UCSD-AML1 (cell line): ENCODE results near the gene ATP7B.

Experiments
- DNase-seq: peaks from one replicate; lab custom pipeline; 2025; ENCODE audit not compliant: unreplicated experiment; lab: John Stamatoyannopoulos, UW

ATP7B gene

DNA sequence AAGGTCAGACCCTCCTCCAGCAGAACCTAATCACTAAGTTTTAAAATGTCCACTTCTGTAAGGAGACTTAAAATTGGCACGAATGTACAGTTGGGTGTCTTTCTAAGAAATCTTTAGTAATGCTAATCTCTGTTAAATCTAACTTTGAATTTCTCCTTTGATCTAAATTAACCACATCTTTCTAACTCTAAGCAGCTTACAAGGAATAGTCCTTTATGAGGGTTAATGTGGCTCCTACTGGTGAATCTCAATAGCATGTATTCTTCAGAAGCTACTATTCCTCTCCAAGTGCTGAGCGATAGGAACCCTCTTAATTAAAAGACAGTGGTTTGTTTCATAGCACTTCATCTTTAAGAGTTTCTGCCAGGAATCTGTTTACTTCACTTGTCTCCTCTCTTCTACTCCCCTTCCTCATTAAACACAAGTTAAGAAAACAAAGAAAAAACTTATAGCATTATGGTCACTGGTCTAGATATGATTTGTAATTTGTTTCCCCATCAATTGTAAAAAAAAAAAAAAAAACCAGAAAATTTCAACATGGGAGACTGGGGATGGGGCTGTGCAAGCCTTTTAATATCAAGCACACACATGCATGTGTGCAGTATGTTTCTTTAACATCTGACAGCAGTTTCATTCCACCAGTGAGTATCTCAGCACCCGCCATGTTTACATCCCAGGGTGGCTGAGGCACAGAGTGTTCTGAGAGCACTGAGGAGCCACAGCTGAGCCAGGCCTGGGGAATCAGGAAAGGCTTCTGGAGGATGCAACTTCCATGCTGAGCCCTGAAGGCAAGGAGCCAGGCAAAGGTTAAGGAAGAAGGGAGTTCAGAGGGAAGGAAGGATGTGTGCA, 57.7 kb downstream of the ATP7B start:
- no peak for DNase-seq

DNA sequence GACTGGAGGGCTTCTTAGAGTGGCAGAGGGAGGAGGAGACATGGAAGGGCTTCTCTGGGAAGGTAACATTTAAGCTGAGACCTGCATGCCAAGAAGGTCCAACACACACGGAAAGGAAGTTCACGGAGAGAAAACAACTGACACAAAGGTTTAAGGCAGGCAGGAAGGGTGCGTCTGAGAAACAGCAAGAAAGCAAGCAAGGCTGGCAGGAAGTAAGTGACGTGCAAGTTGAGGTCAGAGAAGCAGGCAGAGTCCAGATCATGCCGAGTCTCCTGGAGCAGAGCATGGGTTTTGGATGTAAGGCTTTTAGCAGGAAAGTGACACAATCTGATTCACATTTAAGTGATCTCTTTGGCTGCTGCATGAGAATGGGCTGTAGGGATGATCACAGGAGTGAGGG, 60.5 kb downstream of the ATP7B start:
- no peak for DNase-seq

DNA sequence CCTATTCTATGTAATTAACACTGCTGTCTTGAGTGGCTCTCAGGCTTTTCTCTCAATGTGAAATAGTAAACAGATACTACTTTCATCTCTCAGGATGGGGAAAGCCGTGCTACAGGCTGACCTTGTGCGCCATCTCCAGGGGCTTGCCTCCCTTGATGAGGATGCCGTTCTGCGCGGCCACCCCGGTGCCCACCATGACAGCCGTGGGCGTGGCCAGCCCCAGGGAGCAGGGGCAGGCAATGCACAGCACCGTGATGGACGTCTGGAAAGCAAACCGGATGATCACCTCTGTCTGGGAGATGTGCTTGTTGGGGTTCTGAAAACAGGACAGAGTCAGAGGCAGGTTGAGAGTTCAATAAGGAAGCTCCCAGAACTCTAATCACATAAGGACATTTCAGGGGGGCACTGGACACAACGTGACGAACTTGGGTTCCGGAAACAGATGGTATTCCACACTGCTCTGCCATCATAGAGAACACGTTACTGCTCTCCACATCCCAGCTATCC, 65.0 kb downstream of the ATP7B start:
- no peak for DNase-seq

DNA sequence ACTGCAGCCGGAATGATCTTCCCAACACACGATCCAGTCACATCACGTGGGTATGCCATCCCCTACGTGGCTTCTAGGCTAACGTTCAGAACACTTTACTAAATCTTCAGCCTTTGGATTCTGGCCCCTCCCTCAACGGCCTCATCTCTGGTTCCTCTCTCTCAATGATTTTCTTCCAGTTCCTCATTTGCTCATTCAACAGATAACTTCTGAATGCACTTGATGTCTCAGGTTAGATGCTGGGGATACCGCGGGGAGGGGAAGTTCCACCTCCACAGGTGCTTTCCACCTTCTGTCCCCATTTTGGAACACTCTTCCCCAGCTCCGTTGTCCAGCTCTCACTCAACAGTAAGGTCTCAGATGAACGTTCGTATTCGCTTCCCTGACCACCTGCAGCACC, 66.1 kb downstream of the ATP7B start:
- DNase-seq, result no peak

DNA sequence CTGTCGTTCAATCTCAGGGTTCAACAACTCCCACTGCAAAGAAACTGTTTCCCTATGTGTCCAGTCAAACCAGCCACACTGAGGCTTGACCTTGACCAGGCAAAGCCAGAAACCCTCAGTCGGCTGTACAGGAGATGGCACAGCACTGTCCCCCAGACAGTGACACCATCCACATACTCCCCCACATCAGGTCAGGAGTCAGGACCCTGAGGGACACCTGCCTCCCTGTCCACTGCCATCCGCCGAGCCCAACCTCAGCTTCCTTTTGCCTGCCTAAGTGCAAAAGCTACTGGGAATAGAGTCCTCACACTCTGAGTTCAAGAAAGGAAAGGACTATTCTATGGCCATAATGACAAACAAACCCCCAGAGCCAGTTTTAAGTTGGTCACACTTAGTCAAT, 66.8 kb downstream of the ATP7B start:
- DNase-seq, result no peak

DNA sequence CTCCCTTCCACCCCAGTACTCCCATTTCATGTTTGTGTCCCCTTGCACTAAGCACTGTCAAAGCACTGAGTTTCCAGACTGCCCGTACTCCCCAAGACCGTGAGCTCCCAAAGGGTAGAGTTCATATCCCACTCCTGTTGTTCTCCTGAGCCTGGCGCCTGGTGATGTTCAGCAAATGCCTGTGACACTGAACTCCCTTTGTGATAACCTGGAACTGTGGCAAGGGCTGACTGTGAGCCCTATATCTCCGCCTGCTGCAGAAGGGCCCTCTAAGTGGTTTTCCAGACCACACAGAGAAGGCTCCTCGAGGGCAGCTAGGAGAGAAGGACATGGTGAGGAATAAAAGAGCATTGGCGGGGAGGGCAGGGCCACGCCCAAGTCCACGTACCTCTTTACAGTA, 67.5 kb downstream of the ATP7B start:
- no peak for DNase-seq

DNA sequence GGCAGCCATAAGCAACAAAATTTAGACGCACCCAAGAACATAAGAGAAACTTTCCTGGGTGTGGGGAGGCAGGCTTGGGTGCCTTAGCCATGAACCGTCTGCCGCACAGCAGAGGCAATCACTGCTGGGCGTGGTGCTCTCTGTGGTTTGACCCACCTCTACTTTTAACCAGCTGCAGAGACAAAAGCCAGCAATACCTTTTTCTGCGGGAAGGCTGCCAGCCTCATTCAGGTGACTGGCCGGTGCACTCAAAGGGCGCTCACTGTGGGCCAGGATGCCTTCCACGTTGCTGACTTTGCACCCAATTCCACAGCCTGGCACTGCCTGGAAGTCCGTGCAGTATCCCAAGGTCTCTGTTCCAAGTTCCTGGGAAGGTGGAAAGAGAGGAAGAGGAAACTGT, 69.1 kb downstream of the ATP7B start:
- no peak for DNase-seq

DNA sequence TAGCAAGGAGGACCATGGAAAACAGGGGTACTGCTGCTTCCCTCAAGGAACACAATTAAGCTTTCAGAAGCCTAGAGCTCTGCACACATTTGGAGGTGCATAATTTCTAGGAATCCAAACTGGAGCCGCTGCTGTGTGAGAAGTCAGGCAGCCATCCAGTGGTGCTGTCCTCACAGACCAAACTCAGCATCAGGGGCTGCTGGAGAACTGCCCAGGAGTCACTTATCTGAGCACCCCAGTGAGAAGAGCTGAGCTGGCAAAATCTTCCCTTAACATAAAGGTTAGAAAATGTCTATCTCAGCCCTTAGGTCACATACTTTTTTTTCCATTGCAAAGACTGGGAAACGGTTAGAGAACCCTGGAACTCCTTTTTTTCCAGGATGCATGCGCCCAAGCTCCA, 72.8 kb downstream of the ATP7B start:
- no peak for DNase-seq

DNA sequence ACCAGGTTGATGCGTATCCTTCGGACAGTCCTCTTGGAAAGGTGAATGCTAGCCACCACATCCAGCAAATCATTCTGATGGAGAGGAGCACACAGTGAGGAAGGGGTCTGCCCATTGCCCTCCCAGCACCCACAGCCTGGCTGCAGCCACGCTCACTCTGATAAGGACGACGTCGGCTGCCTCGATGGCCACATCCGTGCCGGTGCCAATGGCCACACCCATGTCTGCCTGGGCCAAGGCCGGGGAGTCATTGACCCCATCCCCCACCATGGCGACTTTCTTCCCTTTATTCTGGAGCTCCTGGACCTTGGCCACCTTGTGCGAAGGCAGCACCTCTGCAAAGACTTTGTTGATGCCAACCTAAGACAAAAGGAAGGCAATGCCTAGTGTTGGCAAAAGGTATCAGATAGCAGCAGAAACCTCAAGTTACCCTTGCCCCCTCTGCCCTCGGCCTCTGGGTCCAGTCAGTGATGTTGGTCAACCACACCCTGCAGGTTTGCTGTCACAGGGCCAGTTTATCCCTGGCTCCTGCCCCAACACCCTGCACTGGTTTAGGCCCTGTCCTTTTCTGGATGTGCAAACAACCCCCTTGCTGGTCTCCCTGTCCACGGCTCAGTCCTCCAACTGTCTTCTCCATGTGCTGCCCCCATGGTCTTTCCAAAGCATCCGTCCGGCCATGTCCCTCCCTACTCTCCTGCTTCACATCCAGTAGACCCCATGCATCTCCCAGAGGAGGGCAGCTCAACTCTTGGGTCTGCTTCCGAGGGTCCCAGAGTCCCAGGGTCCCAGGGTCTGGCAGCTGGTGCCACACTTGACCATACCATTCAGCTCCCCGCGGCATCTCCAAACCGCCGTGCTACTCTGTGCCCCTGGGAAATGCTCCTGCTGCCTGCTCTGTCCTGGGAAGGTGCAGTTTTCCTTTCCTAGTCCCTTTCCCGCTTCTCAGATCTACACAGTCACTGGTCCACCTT, 73.6 kb downstream of the ATP7B start:
- DNase-seq, result no peak

DNA sequence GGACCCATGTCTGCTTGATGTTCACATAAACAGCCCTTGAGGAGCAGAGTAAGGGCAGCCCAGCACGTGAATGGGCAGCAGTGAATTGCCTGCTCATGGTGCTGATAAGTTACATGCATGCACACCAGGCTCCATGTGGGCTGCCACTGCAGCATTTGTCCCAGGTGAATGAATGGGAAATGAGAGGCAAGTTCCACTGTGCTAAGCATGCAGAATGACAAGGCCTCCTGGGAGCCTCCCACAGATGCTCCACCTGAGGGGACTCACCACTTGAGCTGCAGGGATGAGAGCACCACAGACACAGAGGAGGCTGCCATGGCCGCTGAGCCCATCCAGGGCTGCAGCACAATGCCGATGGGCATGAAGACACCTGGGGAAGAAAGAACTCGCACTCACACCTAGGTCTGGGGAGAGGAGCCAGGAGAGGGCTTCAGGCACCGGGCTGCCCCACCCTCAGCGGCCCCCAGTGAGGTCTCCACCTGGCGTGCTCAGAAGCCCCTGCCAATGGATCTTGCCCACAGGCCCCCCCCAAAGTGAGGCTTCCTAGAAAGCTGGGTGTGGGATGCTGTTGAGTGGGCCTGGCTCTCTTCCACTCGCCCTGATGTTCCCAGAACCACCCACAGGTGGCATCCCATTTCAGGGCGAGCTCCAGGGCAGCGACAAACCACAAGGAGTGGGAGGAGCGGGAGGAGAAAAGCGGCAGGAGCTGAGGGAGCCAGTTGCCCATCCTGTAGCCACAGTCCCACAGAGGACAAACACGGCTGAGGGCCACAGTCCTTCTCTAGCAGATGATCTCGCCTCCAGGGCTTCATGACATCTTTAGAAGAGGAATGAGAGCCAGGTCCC, 75.7 kb downstream of the ATP7B start:
- peak; percentile 50 for DNase-seq

DNA sequence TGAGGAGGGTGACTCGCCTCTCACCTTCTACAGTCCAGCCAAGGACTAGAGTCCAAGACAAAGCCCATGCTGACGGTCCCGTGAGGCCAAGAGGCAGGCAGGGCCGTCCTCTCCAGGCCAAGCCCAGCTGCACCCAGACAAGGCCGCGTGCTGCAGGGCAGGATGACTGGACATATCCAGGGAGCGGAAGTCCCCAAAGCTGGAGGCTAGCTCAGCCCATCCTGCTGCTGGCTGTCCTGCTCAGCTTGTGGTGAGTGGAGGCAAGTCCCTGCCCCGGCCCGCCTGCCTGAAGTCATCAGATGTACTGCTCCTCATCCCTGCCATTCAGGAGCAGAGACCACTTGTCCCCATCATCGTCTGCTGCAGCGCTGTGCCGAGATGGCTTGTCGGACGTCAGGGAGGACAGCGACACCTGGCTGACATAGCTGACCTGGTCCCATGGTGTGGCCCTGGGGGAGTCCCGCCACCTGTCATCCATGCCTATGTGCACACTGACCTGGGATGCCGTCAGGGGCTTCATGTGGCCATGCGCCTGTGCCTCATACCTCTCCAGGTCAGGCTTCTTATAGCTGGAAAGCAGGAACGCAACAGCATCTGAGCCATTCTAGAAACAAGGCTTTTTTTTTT, 76.7 kb downstream of the ATP7B start:
- DNase-seq, result no peak

DNA sequence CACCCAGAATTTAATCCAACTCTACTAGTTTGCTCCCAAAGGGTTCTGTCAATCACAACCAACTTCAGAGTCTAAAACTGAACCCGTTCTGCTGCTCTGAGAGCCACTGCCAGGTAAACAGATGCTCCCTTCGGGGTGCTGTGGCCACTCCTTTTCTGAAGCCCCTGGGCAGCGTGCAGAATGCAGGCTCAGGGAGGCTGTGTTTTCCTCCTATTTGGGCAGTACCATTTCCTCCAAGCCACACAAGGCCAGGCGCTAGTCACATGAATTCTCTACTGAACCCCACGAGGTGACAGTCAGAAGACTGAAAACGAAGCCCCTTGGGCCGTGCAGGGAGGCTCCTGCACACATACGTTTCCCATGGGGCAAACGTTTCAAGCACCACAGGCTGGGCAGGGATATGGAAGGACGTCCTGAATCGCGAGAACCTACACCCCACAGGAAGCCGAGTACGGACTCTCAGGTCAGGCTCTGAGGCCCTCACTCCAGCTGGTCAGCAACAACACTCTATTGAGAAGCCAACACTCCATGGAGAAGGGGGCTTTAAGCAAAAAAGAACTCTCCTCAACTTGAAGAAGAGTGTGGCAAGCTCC, 77.7 kb downstream of the ATP7B start:
- DNase-seq, result no peak

DNA sequence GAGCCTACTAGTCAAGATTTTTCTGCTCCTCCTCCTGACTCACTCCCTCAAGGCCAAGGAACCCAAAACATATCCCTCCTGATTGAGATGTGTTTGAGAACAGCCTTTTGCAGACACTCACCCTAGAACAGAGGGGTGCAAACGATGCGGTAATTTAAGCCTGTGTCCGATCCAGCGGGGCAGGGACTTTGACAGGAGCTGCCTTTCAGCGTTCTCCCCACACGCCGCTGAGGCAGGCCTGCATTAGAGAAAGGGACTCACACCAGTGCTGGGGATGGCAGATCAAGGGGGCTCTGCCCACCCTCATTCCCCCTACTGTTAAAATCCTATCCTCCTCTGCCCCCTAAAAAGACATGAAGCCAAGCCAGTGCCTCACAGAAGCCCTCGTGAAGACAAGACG, 79.0 kb downstream of the ATP7B start:
- DNase-seq, result no peak

DNA sequence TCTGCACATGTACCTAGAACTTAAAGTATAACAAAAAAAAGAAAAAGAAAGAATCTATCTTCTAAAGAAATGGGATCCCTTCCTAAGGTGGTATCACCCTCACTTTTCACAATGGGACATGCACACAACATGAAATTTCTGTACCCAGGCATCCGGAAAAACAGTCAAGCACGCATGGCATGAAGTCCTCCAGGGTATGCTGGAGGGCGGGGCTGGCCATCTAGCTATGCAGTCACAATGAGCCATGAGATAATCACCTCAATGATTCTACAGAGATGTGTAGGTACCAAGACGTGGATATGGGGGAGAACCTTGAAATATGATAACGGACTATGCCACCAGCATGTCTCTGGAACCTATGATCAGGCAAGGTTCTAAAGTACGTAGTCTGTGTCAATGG, 79.6 kb downstream of the ATP7B start:
- no peak for DNase-seq

DNA sequence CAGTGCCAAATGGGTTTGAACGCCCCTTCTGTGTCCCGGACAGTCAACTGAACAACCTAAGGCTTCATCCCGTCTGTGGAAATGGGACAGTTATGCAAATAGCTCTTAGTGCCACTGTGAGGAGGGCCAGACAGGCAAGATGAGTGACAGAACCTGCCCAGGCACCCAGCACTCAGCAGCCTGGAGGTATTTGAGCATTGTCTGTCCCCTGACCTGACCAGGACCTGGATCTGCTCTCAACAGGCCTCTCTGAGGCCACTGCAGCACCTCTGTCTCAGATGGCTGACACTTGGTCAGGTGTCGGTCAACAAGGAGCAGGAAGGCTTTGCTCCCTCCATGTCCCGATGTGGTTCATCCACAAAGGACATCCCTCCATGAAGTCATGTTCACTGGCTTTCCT, 81.6 kb downstream of the ATP7B start:
- no peak for DNase-seq

DNA sequence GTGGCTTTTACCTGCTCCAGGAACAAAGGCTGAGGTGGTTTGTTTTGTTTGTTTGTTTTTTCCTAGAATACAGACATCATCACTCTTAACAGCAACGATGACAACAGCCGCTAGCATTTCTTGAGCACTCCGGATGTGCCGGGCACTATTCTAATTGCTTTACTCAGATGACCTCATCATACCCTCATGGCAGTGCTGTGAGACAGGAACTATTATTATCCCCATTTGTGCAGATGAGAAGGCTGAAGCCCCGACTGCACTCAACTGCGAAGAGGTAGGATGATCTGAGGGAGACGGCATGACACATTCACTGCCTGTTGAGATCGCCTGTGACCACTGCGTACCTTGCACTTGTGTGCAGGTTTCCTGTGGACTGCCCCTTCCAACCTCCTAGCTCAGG, 83.0 kb downstream of the ATP7B start:
- no peak for DNase-seq

DNA sequence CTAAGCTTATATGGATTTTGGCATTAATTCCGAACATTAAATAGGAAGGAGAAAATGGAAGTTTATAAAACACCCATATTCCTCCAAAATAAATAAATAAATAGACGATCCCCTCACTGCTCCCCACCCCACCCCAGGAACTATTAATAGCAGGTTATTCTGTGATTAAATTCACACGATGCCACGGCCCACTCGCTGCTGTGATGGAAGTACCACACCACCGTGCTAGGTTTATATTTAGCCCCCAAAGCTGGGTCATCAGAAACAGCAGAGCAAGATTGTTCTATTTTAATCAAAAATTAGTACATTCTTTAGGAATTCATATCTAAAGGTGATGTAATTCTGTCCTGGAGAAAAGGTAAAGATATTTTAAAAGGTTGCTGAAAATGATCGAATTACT, 84.1 kb downstream of the ATP7B start:
- DNase-seq, result no peak

DNA sequence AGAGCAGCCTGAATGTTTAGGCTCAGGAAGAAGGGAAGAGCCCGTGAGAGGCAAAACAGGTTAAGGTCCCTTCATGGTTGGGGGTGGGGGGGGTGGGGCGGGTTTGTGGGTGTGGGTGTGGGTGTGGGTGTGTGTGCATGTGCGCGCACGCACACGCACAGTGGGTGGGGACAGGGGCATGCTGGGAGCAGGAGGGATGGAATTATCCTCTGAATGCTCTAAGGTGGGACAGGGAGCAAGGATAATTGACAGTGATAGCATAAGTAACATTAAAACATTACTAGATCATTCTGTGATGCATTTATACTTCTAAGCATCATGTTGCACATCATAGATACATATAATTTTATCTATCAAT, 84.7 kb downstream of the ATP7B start:
- no peak for DNase-seq

DNA sequence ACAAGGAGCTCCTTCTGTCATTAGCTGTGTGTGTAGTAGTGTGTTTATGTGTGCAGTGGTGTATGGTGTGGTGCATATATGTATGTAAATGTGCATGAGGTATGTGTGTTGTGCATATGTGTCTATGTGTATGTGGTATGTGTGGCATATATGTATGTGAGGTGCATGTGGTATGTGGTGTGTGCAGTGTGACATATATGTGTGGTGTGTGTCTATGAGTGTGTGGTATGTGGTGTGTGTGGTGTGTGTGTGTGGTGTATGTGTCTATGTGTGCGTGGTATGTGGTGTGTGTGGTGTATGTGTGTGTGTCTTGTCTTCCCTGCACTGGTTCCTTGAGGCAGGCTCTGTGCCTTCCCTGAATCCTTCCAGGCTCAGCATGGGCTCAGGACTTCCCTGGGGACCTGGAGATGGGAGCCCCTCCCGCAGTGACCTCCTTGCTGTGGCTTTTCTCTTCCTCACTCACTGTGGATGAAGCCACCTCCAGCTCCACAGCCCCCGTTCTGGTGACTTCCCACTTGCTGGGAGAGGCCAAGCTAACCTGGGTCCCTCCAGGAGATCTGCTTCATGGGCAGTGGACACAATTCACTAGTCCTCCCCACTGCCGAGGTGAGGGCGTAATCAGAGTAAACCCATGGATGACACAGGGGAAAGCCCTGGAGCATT, 85.3 kb downstream of the ATP7B start:
- no peak for DNase-seq
